AG04450 (cell line): ENCODE measurements around the gene MUC6. TPM values are rescaled to one million over a fixed set of nuclear protein-coding genes. Genes with fewer than 3 reads are reported as not detected.

Experiments used
- CTCF ChIA-PET: fragments of 300-600, 350-600 bp; formaldehyde crosslinking; extraction: SDS; loops from one replicate; lab custom pipeline; 2022; ENCODE audit warnings: antibody characterized with exemption, inconsistent platforms; lab: Charles Lee
- POLR2A ChIA-PET: fragments of 350-600 bp; formaldehyde crosslinking; extraction: SDS; loops from one replicate; lab custom pipeline; 2021; ENCODE audit warnings: antibody characterized with exemption, inconsistent platforms; lab: Yijun Ruan, JAX
- DNase-seq: peaks from one replicate; pipeline ENCODE4 v3.0.0-alpha.2; 2011; ENCODE audit warnings: low read depth, low spot score
- H3K27ac ChIP-seq: one replicate; pipeline ENCODE4 v1.5.1; 2012; ENCODE audit warnings: low read depth, low read length, control low read depth
- H3K27me3 ChIP-seq: one replicate; pipeline ENCODE4 v1.6.0; 2012; ENCODE audit warnings: low read length; ENCODE audit not compliant: control insufficient read depth, insufficient read depth
- H3K4me3 ChIP-seq: 2 replicates; pipeline ENCODE4 v1.5.1; 2011; ENCODE audit warnings: mild to moderate bottlenecking, low read depth, low read length, control low read depth
- H3K9me3 ChIP-seq: 2 replicates; pipeline ENCODE4 v1.5.1; 2012; ENCODE audit warnings: low read length; ENCODE audit not compliant: control insufficient read depth, insufficient read depth
- CTCF ChIP-seq: IDR thresholded peaks from 2 replicates; pipeline ENCODE4 v1.5.1; 2011; ENCODE audit warnings: low read depth, low read length, control low read depth, inconsistent platforms
- polyA plus RNA-seq: library from polyadenylated mRNA; depleted of rRNA; stranded (reverse); fragments of >200 nt; gene quantifications from 2 replicates; pipeline ENCODE4 v1.2.3, GENCODE V29; 2011

The MUC6 gene
- polyA plus RNA-seq, 1 experiment: not detected

DNA sequence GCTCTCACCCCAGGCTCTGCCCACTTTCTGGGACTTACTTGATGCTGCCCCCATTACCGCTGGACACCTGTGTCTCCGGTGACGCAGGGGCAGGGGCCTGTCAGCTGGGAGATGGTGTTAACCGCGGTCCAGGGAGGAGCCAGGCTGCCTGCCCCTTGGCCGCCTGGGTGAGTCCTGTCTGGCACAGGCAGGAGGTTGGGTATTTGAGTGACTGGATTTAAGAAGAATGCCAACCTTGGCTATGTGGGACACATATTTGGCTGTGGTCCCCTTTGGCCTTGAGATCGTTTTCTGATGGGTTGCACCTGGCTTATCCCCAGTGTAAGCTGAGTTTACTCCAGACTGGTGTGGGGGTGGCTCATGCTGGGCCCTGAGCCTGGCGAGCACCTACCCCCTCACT lies 2.5 kb downstream of the MUC6 start:
- POLR2A ChIA-PET: no interaction called here
- CTCF ChIA-PET: no interaction called here
- no peak for DNase-seq

GRCh38 chr11:1033016-1033798 lies 3.3 kb downstream of the MUC6 start:
- TF ChIP-seq CTCF: no peak
- H3K27me3 ChIP-seq: no peaks in the 10 kb centered on the region
- no peak overlapping the region for H3K27ac ChIP-seq
- no peak overlapping the region for H3K4me3 ChIP-seq
- CTCF ChIA-PET: no interaction called here
- peaks cover 23% of the 10 kb centered on the region; the same call in 1 of the 2 replicates for H3K9me3 ChIP-seq
- no peak for DNase-seq
- POLR2A ChIA-PET: no interaction called here

More for the DNA sequence above, 2.5 kb downstream of the MUC6 start:
- H3K4me3 ChIP-seq: no peak overlapping the region
- H3K27me3 ChIP-seq: no peaks in the 10 kb centered on the region
- peaks cover 23% of the 10 kb centered on the region; the same call in 1 of the 2 replicates for H3K9me3 ChIP-seq
- TF ChIP-seq CTCF: no peak
- H3K27ac ChIP-seq: no peak overlapping the region

DNA sequence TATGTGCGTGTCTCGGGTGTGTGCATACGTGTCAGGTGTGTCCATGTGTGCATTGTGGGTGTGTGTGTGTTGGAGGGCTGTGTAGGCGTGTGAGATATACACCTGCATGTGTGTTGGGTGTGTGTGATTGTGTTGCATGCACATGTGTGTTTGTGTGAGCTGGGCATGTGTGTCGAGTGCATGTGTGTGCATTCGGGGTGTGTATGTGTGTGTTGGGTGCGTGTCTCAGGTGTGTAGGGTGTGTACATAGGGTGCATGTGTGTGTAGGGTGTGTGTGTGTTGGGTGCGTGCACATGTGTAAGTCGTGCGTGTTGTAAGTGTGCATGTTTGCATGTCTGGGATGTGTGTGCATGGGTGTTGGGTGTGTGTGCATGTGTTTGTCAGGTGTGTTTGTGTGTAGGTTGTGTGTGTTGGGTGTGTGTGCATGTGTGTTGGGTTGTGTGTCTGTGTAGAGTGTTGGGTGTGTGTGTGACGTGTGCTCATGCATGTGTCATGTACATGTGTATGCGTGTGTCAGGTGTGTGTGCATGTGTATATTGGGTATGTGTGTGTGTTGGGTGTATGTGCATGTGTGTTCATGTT lies 4.1 kb downstream of the MUC6 start:
- peaks cover 23% of the 10 kb centered on the region; the same call in 1 of the 2 replicates for H3K9me3 ChIP-seq
- no peak for DNase-seq
- ChIA-PET POLR2A (no interaction called here), CTCF (no interaction called here)
- TF ChIP-seq CTCF: no peak
- no peak overlapping the region for H3K4me3 ChIP-seq
- no peak overlapping the region for H3K27ac ChIP-seq
- no peaks in the 10 kb centered on the region for H3K27me3 ChIP-seq

DNA sequence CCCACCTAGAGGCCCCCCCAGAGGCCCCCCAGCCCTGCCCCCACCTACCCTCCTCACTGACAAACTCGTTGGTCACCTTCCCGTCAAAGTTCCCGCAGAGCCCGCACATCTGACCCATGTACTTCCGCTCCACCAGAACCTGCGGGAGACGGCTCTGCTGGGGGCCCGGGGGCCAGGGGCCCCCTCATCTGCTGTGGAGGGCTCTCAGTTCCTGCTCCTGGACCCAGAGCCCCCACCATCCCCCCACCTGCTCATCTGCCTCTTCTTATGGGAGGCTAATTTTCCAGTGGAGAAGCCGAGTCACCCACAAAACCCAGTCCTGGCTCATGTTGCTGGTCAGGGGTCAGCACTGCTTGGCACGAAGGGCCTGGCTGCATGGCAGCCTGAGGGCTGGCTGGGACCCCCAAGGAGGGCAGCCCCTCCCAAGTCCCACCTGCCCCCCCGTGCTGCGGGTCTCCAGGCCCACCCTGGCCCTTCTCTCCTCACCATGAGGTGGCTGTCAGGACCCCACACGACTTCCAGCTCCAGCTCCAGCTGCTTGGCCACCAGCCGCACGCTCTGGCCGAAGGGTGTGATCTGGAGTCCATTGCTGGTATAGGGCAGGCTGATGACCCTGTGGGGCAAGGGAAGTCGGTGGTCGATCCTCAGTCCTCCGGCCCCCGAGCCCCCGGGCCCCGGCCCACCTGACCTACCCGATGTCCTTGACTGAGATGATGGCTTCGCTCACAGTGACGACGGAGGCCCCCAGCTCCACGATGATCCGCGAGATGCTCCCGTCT lies 5.2 kb downstream of the MUC6 start:
- TF ChIP-seq CTCF: no peak
- Histone ChIP-seq H3K4me3 (no peak overlapping the region), H3K9me3 (peaks cover 23% of the 10 kb centered on the region; the same call in 1 of the 2 replicates), H3K27ac (no peak overlapping the region), H3K27me3 (no peaks in the 10 kb centered on the region)
- ChIA-PET CTCF (no interaction called here), POLR2A (no interaction called here)
- DNase-seq: no peak

DNA sequence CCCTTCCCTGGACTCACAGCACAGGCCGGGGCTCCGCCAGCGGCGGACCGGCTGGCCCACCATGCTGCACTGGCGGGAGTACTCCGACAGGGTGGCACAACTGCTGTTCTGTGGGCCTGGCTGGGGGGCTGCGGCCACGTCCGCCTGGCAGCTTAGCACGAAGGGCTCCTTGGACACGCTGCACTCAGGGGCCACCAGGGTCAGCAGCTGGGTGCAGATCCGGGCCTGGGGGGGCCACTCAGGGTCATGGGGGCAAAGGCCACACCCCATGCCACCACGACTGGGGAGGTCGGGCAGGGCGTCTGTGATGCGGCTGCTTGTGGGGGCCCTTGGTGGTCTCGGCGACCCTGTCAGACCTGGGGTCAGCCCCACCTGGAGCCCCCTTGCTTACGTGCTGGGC lies 6.0 kb downstream of the MUC6 start:
- ChIA-PET CTCF (no interaction called here), POLR2A (no interaction called here)
- no peak for TF ChIP-seq CTCF

More for the DNA sequence above, 6.0 kb downstream of the MUC6 start:
- Histone ChIP-seq H3K4me3 (no peak overlapping the region), H3K27me3 (no peaks in the 10 kb centered on the region), H3K27ac (no peak overlapping the region), H3K9me3 (peaks cover 23% of the 10 kb centered on the region; the same call in 1 of the 2 replicates)
- DNase-seq: no peak
